DND-41 (cell line): ENCODE measurements around the gene TRA2B.
A peak's percentile ranks its signal among the peaks of the same experiment; 100 is the strongest.

Experiments
- ATAC-seq: fragments of 200-7000 bp; cut with Tn5 transposase; 3 replicates; pipeline ENCODE4 v1.9.1; 2021; ENCODE audit warnings: low read depth; ENCODE audit not compliant: insufficient read depth
- DNase-seq: peaks from one replicate; pipeline ENCODE4 v3.0.0-alpha.2; 2020
- H2AFZ ChIP-seq: 2 replicates; pipeline ENCODE4 v1.6.0; 2012; ENCODE audit warnings: low read depth, low read length
- H3K27ac ChIP-seq: 2 replicates; pipeline ENCODE4 v1.5.1; 2012; ENCODE audit warnings: low read length, inconsistent platforms
- H3K27me3 ChIP-seq: fragments of 200-600 bp; sonication (generic); 2 replicates; pipeline ENCODE4 v1.6.0; 2012; ENCODE audit warnings: low read length, mild to moderate bottlenecking, inconsistent platforms; ENCODE audit not compliant: insufficient read depth, poor library complexity
- H3K36me3 ChIP-seq: 2 replicates; pipeline ENCODE4 v1.5.1; 2012; ENCODE audit warnings: low read length, inconsistent platforms; ENCODE audit not compliant: insufficient read depth
- H3K4me1 ChIP-seq: 2 replicates; pipeline ENCODE4 v1.5.1; 2012; ENCODE audit warnings: mild to moderate bottlenecking, low read length; ENCODE audit not compliant: insufficient read depth
- H3K4me2 ChIP-seq: 2 replicates; pipeline ENCODE4 v1.6.0; 2012; ENCODE audit warnings: mild to moderate bottlenecking, moderate library complexity, low read length, inconsistent platforms; ENCODE audit not compliant: insufficient read depth
- H3K4me3 ChIP-seq, 2 experiments: fragments of 200-600 bp in 1 of 2; shearing (Covaris generic) in 1 of 2; 2 replicates each; pipeline ENCODE4 v1.5.1; 2012 to 2016; ENCODE audit warnings: inconsistent platforms in 2 of 2, low read length in 2 of 2, mild to moderate bottlenecking in 2 of 2, low read depth in 1 of 2, moderate library complexity in 1 of 2
- H3K79me2 ChIP-seq: 2 replicates; pipeline ENCODE4 v1.6.0; 2012; ENCODE audit warnings: low read length, inconsistent platforms; ENCODE audit not compliant: insufficient read depth
- H3K9ac ChIP-seq: 2 replicates; pipeline ENCODE4 v1.6.0; 2012; ENCODE audit warnings: low read depth, mild to moderate bottlenecking, inconsistent platforms, low read length, moderate library complexity
- H3K9me3 ChIP-seq: 2 replicates; pipeline ENCODE4 v1.5.1; 2012; ENCODE audit warnings: low read length, moderate library complexity, mild to moderate bottlenecking, inconsistent platforms; ENCODE audit not compliant: insufficient read depth, severe bottlenecking
- H4K20me1 ChIP-seq: 2 replicates; pipeline ENCODE4 v1.6.0; 2012; ENCODE audit warnings: low read length; ENCODE audit not compliant: insufficient read depth
- EZH2 ChIP-seq: IDR thresholded peaks from 3 replicates; pipeline ENCODE4 v1.6.1; 2012; ENCODE audit warnings: borderline replicate concordance, low read depth, mild to moderate bottlenecking, moderate library complexity, low read length, inconsistent platforms; ENCODE audit not compliant: severe bottlenecking
- TF ChIP-seq, protein P1 (sequence below): IDR thresholded peaks from 2 replicates; pipeline ENCODE4 v1.5.1; 2012; ENCODE audit warnings: borderline replicate concordance, low read length, moderate library complexity, mild to moderate bottlenecking; ENCODE audit not compliant: poor library complexity, severe bottlenecking; ENCODE audit errors: extremely low read depth

Gene TRA2B

DNA sequence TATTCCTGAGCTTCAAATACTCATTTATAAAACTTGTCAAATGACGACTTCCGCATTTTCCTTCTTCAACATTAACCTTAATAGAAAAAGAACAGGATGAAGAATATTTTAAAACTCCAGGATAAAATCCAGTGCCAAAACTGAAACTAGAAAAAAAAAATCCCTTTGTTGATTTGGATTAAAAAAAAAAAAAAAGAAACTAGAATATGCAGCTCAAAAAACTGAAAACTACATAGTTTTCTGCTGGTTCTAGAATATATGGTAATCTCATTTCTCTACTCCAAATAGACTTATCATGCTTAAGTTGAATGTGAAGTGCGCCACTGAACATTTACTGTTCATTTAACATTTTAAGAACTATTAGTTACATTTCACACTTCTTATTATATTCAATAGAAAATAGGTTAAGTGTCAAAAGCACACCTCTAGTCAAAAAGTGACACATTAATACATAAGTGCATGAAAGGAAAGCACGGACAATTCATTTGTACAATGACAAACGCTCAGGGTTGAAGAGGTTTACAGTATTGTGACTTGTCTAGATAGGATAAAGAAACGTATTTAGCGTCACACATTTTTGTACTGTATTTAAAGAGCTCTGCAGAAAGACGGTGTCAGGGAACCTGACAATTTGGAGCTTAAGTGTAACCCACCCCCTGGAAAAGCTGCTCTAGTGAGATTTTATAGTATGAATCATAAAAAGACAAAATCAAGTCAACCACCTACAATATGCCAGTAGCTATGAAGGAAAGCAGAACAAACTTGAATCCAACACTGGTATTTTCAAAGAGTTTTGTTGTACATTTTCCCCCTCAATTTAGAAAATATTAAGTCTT lies 5.8 kb downstream of the TRA2B start:
- H3K4me2 ChIP-seq = peak overlapping the region; percentile 82
- H3K4me3 ChIP-seq = peak overlapping the region; percentile 68 to 91; a peak in 2 of 4 replicates
- peaks cover 100% of the 10 kb centered on the region for H3K79me2 ChIP-seq
- no peak overlapping the region; the same call in 1 of the 2 replicates for H3K27ac ChIP-seq
- peak overlapping the region; percentile 98 for H3K9ac ChIP-seq
- DNase-seq = no peak
- no peak for TF ChIP-seq EZH2
- TF ChIP-seq, protein P1, sequence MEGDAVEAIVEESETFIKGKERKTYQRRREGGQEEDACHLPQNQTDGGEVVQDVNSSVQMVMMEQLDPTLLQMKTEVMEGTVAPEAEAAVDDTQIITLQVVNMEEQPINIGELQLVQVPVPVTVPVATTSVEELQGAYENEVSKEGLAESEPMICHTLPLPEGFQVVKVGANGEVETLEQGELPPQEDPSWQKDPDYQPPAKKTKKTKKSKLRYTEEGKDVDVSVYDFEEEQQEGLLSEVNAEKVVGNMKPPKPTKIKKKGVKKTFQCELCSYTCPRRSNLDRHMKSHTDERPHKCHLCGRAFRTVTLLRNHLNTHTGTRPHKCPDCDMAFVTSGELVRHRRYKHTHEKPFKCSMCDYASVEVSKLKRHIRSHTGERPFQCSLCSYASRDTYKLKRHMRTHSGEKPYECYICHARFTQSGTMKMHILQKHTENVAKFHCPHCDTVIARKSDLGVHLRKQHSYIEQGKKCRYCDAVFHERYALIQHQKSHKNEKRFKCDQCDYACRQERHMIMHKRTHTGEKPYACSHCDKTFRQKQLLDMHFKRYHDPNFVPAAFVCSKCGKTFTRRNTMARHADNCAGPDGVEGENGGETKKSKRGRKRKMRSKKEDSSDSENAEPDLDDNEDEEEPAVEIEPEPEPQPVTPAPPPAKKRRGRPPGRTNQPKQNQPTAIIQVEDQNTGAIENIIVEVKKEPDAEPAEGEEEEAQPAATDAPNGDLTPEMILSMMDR = no peak
- H3K36me3 ChIP-seq = peaks cover 97% of the 10 kb centered on the region
- H2AFZ ChIP-seq = no peak overlapping the region
- H3K4me1 ChIP-seq = peaks cover 85% of the 10 kb centered on the region
- no peaks in the 10 kb centered on the region for H3K27me3 ChIP-seq
- no peaks in the 10 kb centered on the region for H3K9me3 ChIP-seq
- no peak for ATAC-seq
- peaks cover 100% of the 10 kb centered on the region for H4K20me1 ChIP-seq

DNA sequence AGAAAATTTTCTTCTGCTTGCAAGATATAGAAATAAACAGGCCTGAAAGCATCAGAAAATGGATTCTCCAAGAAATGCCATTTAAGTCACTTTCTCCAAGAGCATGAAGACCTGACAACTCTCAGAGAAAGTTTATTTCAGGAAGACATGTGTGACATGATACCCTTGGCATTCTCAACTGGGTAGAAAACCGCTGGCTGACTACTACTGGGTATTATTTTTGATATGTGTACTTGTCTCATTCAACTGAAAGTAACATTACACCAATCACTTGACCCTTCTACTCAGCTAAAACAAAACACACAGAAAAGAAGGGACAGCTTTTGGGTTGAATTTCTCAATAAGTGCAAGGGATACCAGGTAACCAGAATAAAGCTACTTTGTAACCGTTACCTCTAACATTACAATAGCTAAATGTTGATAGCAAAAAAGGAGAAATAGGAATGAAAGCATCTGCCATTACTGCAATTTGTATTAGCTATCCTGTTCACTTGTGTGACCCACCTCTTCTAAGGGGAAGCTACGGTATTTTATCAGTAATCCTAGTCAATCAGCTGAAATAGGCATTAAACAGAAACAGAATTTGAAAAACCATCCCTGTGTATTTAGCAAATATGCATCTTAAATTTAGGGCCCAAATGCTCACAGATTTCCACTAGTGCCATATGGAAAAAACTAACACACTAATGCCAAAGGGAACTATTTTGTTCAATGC lies 7.3 kb downstream of the TRA2B start:
- Histone ChIP-seq H3K27ac (no peak overlapping the region), H3K79me2 (peaks cover 100% of the 10 kb centered on the region), H3K36me3 (peaks cover 97% of the 10 kb centered on the region), H3K4me1 (peaks cover 92% of the 10 kb centered on the region), H2AFZ (no peak overlapping the region), H3K9me3 (no peaks in the 10 kb centered on the region), H3K27me3 (no peaks in the 10 kb centered on the region), H3K4me2 (peak overlapping the region; percentile 82), H4K20me1 (peaks cover 100% of the 10 kb centered on the region), H3K4me3 (peak overlapping the region; percentile 8 to 68; a peak in 3 of 4 replicates), H3K9ac (peak overlapping the region; percentile 98; the same call in 1 of the 2 replicates)
- ATAC-seq (no peak), DNase-seq (no peak)
- TF ChIP-seq EZH2 = no peak
- TF ChIP-seq, protein P1 = no peak

DNA sequence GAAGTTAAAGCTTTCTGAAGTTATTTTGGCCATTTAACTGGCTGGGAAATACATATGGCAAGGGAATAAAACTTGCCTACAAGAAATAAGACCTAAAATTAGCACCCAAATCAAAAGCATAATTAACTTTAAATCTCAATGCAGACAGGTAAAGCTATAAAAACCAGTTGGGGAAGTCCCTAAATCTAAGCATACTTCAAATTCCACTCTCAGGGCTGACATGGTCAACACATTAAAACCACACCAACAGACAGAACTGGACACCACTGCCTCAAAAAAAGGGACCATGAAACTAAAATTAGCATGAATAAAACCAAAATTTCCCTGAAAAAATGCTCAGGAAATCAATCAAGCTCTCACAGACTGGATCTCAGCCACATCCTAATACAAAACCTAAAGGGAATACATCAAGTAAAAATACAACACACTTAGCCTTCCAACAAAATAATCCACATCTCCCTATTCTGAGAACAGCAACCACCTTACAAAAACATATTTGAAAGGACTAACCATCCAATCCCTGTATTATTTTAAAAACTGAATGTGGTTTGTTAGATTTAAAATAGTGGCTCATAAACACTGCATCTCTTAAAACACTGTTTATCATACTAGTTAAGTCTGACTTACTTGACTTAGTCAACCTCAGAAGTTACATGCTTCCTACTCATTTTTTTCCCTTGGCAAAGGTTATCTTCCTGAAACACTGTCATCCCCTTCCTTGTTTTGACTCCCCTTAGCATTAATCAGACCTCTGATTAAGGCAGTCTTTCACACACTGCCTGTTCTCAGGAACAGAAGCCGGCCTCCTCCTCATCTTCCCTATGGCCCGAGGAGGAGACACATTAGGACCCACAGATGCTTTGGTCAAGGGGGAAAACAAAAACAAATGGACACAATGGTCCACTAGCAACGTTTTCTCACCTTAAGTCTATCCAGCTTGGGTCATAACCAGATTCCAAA lies 8.3 kb downstream of the TRA2B start:
- Histone ChIP-seq H3K27me3 (no peaks in the 10 kb centered on the region), H3K36me3 (peaks cover 97% of the 10 kb centered on the region), H3K4me1 (peaks cover 87% of the 10 kb centered on the region), H3K9ac (peak overlapping the region; percentile 98), H3K4me3 (peak overlapping the region in 1 of 2 experiments; percentile 68; a peak in 2 of 4 replicates), H3K4me2 (peak overlapping the region; percentile 82), H3K9me3 (no peaks in the 10 kb centered on the region), H3K27ac (peak overlapping the region; percentile 7; the same call in 1 of the 2 replicates), H3K79me2 (peaks cover 100% of the 10 kb centered on the region), H2AFZ (no peak overlapping the region), H4K20me1 (peaks cover 100% of the 10 kb centered on the region)
- TF ChIP-seq EZH2 = no peak
- TF ChIP-seq, protein P1 = no peak
- ATAC-seq = no peak
- DNase-seq = no peak
